Ishikawa (cell line): ENCODE measurements around the gene YTHDF1.

Experiments
- CEBPB ChIP-seq: IDR thresholded peaks from 2 replicates; pipeline ENCODE4 v1.6.1; 2012
- CREB1 ChIP-seq: IDR thresholded peaks from 2 replicates; pipeline ENCODE4 v1.6.1; 2012; ENCODE audit warnings: low read depth
- EGR1 ChIP-seq: IDR thresholded peaks from 2 replicates; pipeline ENCODE4 v1.6.1; 2012
- EP300 ChIP-seq: IDR thresholded peaks from 2 replicates; pipeline ENCODE4 v1.6.1; 2012; ENCODE audit warnings: borderline replicate concordance
- FOXM1 ChIP-seq: IDR thresholded peaks from 2 replicates; pipeline ENCODE4 v1.6.1; 2012; ENCODE audit warnings: low read depth, borderline replicate concordance
- MAX ChIP-seq: IDR thresholded peaks from 2 replicates; pipeline ENCODE4 v1.6.1; 2012
- NFIC ChIP-seq: IDR thresholded peaks from 2 replicates; pipeline ENCODE4 v1.6.1; 2012
- RAD21 ChIP-seq: IDR thresholded peaks from 2 replicates; pipeline ENCODE4 v1.6.1; 2012; ENCODE audit warnings: low read depth
- REST ChIP-seq: IDR thresholded peaks from 2 replicates; pipeline ENCODE4 v1.6.1; 2012; ENCODE audit warnings: low read depth, mild to moderate bottlenecking
- TAF1 ChIP-seq: IDR thresholded peaks from 2 replicates; pipeline ENCODE4 v1.6.1; 2012; ENCODE audit warnings: low read depth, mild to moderate bottlenecking
- TCF12 ChIP-seq: IDR thresholded peaks from 2 replicates; pipeline ENCODE4 v1.6.1; 2012; ENCODE audit warnings: low read depth
- TEAD4 ChIP-seq: IDR thresholded peaks from 2 replicates; pipeline ENCODE4 v1.6.1; 2012
- USF1 ChIP-seq: IDR thresholded peaks from 2 replicates; pipeline ENCODE4 v1.6.1; 2012
- YY1 ChIP-seq: IDR thresholded peaks from 2 replicates; pipeline ENCODE4 v1.6.1; 2012; ENCODE audit warnings: low read depth
- ZBTB7A ChIP-seq: IDR thresholded peaks from 2 replicates; pipeline ENCODE4 v1.6.1; 2012; ENCODE audit warnings: low read depth

YTHDF1 gene

GRCh38 chr20:63239431-63239830 is 23.5 kb upstream of the YTHDF1 start:
- TF ChIP-seq REST (no peak), ZBTB7A (no peak), EP300 (no peak), CREB1 (no peak), CEBPB (no peak), YY1 (no peak), NFIC (no peak), EGR1 (no peak), RAD21 (no peak), MAX (no peak), TAF1 (no peak), TCF12 (no peak)

GRCh38 chr20:63238514-63239125 is 22.7 kb upstream of the YTHDF1 start:
- TF ChIP-seq USF1 (peak; percentile 94), REST (no peak), RAD21 (peak; percentile 53)

GRCh38 chr20:63238031-63238430 is 22.1 kb upstream of the YTHDF1 start:
- TF ChIP-seq CREB1, result no peak
- no peak for TF ChIP-seq REST
- no peak for TF ChIP-seq TAF1
- no peak for TF ChIP-seq EGR1
- TF ChIP-seq ZBTB7A, result no peak
- no peak for TF ChIP-seq USF1
- no peak for TF ChIP-seq TCF12
- TF ChIP-seq CEBPB, result no peak
- no peak for TF ChIP-seq MAX
- no peak for TF ChIP-seq EP300
- no peak for TF ChIP-seq YY1
- TF ChIP-seq RAD21, result no peak
- TF ChIP-seq TEAD4, result no peak
- TF ChIP-seq NFIC, result no peak

- TF ChIP-seq NFIC, result no peak
- TF ChIP-seq TCF12, result no peak
- TF ChIP-seq CREB1, result no peak
These were observed 20.3 kb upstream of the YTHDF1 start for GRCh38 chr20:63236116-63236837.

- TF ChIP-seq YY1 (no peak), MAX (no peak), FOXM1 (no peak), TAF1 (no peak), CEBPB (no peak), RAD21 (no peak), REST (no peak), TCF12 (no peak), TEAD4 (no peak), USF1 (no peak)
These were observed 19.6 kb upstream of the YTHDF1 start, which contains the start of gene BIRC7 for GRCh38 chr20:63235399-63235983. BIRC7 (plus strand) TSS chr20:63235905; CDS start chr20:63236097, 192 bp downstream.
